SKM-1 treated with dmso at 0.1 percent for 144 hours (cell line): Measurements from ENCODE around the gene FERMT2.
"Not testable (repeated sequence)": the region's sequence is repeated elsewhere in the genome, so short reads cannot be mapped to it uniquely, and the experiment has no call there.

Experiments used
- DNase-seq: peaks from one replicate; lab custom pipeline; 2025; ENCODE audit not compliant: unreplicated experiment; lab: John Stamatoyannopoulos, UW

The FERMT2 gene

DNA sequence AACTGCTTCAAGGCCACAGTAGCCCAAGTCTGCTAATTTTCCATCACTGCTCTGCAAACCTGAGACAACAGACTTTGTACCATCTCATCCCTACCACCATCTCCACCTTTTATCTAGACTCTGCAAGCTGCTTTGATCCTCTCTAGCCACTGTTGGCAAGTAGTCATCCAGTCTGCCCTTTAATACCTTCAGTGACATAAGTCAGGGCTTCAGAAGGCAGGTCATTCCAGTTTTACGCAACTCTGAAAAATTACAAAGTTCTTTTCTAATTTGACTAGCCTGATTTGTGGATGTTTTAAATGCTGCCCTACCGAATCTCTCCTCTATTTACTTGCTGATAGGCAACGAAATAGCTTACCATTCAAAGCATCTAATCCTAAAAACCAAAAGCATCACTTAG, 2.8 kb downstream of the FERMT2 start:
- DNase-seq = no peak

GRCh38 chr14:52944254-52944653, 6.6 kb downstream of the FERMT2 start:
- no peak for DNase-seq

- DNase-seq = no peak
Measured at GRCh38 chr14:52939427-52939826, 11.4 kb downstream of the FERMT2 start.

DNA sequence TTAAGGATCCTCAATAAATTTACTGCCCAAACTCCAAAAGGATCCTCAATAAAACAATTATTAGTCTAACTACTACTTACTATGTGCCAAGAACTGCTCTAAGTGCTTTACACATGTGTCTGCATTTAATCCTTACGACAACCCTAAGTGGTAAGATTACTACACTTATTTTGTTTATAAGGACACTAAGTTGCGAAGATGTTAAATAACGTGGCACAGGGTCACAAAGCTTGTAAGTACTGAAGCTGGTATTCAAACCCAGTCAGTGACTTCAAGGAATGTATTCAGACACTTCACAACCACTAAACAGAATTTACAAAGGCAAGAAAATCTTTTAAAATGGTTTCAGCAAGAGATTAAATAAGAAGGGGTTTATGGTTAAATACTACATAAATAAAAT, 13.0 kb downstream of the FERMT2 start:
- no peak for DNase-seq

DNA sequence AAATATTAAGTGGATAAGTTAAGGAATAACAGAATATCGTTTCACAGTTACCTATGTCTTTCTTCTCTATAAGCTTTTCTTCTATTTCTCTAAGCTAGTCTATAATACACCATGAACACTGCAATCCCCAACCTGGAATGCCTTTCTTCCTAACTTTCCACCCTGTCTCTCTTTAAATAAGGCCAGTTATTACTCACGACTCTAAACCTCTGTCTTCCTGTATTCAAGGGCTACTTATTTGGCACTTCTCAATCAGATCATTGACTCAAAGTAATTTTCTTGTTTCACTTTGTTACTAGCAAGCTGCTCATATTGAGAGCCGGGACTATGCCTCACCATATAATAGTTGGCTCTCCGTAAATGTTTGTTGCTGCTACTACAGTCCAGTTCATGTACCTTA, 13.5 kb downstream of the FERMT2 start:
- DNase-seq = no peak

GRCh38 chr14:52936437-52936836, 14.4 kb downstream of the FERMT2 start:
- DNase-seq = no peak

DNA sequence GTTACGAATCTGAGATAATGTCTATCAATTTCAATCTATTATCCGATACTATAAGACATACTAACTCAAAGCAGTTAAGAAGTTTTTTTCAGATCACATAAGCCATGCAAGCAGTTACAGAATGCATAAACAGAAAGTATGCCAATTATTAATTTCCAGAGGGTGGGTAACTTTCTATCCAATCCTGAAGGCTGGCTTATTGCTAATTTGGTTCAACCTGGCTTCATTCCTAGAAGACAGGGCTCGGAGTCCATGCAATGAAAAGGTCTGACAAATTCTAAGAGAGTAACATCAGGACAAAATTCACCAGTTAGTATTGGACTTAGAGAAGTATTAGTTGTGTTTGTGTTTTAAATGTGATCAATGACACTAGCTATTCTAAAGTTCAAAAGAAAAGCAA, 15.0 kb downstream of the FERMT2 start:
- DNase-seq = no peak

DNA sequence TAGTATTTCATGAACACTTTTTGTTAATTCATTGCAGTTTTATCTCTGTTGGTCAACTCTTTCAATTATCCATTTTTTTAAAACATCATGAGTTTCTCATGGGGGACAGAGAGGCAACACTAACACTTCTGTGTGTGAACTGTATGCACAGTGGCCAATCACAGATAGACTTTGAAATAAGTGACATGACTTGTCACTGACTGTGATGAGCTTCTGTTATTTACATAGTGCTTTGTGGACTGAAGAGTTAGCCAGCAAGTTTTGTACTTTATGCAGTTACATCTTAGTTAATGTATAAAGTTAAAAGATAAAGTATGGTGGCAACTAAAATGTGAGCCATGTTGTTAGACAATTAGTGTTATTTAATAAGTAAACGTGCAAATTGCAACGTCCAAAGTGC, 16.1 kb downstream of the FERMT2 start:
- no peak for DNase-seq

GRCh38 chr14:52929192-52929807, 21.6 kb downstream of the FERMT2 start:
- no peak for DNase-seq

DNA sequence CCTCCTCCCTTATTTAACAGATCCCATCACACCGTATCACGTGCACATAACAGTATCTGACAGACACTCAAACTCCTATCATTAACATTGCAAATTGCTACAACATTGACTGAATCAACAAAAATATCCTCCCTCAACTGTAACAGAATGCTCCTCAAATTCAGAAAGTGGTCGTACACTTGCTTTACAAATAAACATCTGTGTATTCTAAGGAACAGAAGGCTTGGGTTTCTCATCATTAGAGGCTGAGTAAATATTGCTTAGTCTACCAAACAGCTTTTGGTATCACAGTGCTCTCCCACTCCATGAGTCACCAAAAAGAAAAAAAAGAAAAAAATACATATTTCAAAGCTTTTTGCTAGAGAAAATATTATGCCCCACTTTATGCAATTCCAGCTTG, 23.9 kb downstream of the FERMT2 start:
- no peak for DNase-seq

GRCh38 chr14:52923902-52924575, 26.8 kb downstream of the FERMT2 start:
- no peak for DNase-seq

GRCh38 chr14:52922656-52923055, 28.2 kb downstream of the FERMT2 start:
- no peak for DNase-seq

DNA sequence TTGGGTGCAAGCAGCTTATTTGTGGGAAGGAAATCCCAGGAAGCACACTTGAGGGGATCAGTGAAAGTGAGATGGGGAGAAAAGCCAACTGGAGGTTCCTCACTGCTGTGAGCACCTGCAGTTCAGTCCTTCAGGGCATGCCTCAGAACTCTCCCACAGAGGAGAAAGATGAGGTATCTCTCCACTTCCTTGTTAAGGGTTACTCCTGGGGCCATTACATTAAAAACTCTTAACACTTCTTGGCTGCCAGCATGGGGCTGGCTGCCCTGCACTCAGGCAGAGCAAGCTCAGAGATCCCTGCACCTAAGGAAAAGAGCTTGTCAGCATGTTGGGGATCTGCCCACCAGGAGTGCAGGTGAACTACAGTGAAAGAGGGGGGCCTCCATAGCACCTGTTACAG, 28.8 kb downstream of the FERMT2 start:
- no peak for DNase-seq

- DNase-seq = not testable (repeated sequence)
Measured at GRCh38 chr14:52920411-52920810, 30.4 kb downstream of the FERMT2 start.

GRCh38 chr14:52919971-52920370, 30.9 kb downstream of the FERMT2 start:
- DNase-seq = no peak

- peak; percentile 46 for DNase-seq
Measured at GRCh38 chr14:52918486-52918885, 32.4 kb downstream of the FERMT2 start.

DNA sequence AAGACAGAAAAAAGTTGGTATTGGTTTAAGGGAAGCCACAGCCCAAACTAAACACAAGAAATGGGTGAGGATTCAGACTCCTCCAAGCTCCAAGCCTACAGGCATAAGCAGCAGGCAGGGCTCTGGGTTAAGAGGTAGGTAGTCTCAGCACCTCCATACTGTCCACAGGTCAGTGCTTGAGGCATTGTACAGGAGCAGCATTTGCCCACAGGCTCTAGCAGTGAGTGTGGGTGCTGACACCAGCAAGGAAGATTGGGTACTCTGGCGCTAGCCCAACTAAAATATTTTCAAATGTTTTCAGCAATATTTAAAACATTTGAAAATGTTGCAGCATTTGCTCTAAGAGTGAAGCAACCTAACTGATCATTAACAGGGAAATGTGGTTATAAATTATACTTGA, 33.1 kb downstream of the FERMT2 start:
- no peak for DNase-seq

DNA sequence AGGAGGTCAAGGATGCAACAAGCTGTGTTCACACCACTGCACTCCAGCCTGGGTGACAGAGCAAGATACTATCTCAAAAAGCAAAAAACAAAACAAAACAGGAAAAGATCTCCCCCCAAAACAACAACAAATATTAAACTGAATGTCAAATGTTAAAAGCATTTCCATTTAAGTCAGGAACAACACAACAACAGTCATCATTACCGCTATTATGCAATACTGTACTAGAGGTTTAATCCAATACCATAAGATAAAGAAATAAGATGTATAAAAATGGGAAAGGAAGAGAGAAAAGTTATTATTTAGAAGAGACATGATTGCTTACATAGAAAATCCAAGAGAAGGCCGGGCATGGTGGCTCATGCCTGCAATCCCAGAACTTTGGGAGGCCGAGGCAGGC, 36.6 kb downstream of the FERMT2 start:
- no peak for DNase-seq

DNA sequence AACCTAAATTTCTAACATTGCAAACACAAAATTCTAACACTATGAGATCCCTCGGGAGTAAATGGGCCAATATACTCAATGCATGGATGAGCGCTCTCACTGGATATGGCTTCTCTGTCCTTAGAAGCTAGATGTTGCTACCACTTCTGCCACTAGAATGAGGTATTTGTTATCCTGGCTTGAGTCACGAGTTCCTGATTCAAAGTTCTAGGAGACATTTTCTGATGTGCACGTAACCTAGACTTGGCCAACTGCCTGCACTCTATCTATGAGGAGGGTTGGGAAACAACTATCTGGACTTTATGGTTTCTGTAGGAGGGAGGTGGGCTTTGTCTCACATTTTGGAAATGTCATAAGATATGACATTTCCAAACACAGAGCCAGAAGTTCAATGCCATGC, 37.6 kb downstream of the FERMT2 start:
- no peak for DNase-seq

GRCh38 chr14:52911904-52912303, 38.9 kb downstream of the FERMT2 start:
- no peak for DNase-seq

- no peak for DNase-seq
Measured at GRCh38 chr14:52910572-52910971, 40.3 kb downstream of the FERMT2 start.

DNA sequence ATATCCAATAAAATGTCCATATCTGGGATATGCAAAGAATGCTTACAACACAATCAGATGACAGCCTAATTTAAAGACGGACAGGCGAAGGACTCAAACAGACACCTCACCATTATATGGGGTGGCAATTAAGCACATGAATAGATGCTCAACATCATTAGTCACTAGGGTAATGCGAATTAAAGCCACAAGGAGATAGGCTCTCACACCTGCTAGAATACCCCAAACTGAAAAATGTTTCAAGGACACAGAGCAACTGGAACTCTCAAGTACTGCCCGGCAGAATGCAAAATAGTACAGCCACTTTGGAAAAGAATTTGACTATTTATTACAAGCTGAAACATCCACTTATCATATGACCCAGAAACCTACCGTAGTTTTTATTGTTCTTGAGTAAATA, 42.9 kb downstream of the FERMT2 start:
- DNase-seq = no peak

GRCh38 chr14:52906141-52906601, 44.7 kb downstream of the FERMT2 start:
- DNase-seq = no peak
